Fibroblast of skin of scalp (primary cell): ENCODE measurements around the gene LACRT. TPM values are rescaled to one million over a fixed set of nuclear protein-coding genes. Genes with fewer than 3 reads are reported as not detected.
"Not testable (repeated sequence)": the region's sequence is repeated elsewhere in the genome, so short reads cannot be mapped to it uniquely, and the experiment has no call there.

Experiments used
- DNase-seq: peaks from one replicate; pipeline ENCODE4 v3.0.0-alpha.2; 2013
- polyA plus RNA-seq, 2 experiments: library from polyadenylated mRNA; unstranded; fragments of 120-200 nt; gene quantifications; one replicate each; pipeline ENCODE4 v1.2.1, GENCODE V29; 2013; ENCODE audit not compliant: insufficient read length in 2 of 2

LACRT gene
- not detected for polyA plus RNA-seq (2013, experiment 1 of 2; ENCODE audit: insufficient read length)
- not detected for polyA plus RNA-seq (2013, experiment 2 of 2; ENCODE audit: insufficient read length)

GRCh38 chr12:54634795-54635194 is at the start of gene LACRT:
Gene LACRT (minus strand): TSS chr12:54634895. CDS start chr12:54634841, 54 bp downstream.
- DNase-seq = no peak

- no peak for DNase-seq
These were observed 48.7 kb upstream of the LACRT start for GRCh38 chr12:54683398-54683797.

GRCh38 chr12:54682674-54683073 is 48.0 kb upstream of the LACRT start:
- no peak for DNase-seq

- DNase-seq = no peak
These were observed 45.7 kb upstream of the LACRT start for GRCh38 chr12:54680374-54680773.

- no peak for DNase-seq
These were observed 43.4 kb upstream of the LACRT start for GRCh38 chr12:54678131-54678530.

DNA sequence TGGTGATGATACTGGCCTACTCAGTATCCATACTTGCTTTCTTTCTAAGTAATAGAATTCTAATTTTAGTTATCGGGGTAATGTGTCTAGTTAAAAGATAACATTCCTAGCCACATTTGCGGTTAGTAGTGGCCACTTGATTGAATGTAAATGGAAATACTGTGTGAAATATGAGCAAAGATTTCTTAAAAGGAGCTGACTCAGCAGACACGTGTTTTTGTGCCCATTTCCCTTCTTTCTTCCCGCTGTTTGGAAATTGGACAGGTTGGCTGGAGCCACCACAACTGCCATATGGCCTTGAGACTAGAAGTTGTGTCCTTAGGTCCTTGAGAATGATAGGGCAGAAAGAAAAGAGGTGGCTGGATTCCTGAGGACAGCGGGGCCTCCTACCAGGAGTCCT is 33.2 kb upstream of the LACRT start:
- no peak for DNase-seq

DNA sequence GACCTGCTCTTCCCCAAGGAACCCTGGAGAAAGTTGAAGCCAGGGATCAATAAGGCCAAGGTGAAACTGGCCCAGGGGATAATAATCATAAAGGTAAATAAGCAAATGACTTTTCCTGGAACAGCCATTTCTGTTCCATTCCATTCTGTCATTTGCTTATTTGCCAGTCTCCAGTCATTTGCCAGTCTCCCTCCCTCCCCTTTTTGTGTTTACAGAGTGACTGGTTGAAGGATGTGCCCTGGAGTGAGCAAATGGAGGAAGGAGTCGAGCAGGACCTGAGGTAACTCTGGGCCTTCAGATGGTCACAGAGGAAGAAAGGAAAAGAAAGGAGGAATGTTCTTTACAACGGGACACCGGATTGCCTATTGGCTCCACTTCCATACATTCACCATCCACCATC is 31.3 kb upstream of the LACRT start:
- no peak for DNase-seq

DNA sequence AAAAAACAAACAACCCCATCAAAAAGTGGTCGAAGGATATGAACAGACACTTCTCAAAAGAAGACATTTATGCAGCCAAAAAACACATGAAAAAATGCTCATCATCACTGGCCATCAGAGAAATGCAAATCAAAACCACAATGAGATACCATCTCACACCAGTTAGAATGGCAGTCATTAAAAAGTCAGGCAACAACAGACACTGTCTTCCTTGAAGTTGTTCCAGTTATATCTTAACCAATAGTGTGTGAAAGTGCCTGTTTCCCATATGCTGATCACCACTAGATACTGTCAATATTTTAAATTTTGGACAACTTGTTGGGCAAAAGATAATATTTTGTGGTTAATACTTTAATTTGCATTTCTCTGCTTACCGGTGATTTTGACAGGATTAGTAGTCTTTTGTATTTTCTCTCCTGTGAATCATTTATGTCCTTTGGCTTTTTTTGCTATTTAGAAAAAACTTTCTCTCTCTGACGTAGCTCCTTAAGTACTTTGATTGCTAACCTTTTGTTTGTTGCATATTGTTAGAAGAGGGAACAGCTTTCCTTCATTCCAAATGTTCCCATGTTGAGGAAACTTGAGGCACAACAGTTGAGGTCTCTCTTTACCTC is 30.4 kb upstream of the LACRT start:
- DNase-seq = not testable (repeated sequence)

DNA sequence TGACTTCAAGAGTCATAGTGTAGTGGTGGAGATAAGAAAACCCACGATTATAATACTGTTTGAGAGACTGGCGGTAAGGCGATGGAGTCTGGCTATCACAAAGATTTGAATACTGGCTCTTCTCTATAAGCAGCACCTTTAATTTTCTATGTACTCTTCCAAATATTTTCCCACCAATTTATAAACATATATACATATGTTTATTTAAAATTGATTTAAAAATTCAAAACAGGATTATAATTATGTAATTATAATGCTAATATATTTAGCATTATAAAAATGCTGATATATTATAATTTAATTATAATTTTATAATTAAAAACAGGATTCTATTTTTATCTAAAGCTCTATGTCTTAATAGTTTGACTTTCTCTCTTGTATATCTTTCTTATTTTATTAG is 28.9 kb upstream of the LACRT start:
- DNase-seq = no peak

DNA sequence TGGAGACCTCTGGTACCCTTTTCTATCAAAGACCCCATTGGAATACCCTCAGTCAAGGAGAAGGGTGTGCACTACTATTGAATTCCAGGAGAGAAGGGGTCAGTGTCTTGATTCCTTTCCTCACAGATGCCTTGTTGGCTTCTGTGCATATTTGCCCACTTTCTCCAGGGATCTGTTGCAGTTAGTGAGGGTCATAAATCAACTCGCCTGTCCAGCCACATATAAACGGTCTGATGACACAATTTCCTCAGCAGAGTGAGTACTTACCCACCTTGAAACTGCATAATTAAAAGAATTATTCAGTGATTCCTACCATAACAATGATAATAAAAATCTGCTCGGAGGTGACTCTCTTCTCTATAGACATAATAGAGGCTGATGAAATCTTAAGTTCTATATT is 27.3 kb upstream of the LACRT start:
- DNase-seq = no peak

DNA sequence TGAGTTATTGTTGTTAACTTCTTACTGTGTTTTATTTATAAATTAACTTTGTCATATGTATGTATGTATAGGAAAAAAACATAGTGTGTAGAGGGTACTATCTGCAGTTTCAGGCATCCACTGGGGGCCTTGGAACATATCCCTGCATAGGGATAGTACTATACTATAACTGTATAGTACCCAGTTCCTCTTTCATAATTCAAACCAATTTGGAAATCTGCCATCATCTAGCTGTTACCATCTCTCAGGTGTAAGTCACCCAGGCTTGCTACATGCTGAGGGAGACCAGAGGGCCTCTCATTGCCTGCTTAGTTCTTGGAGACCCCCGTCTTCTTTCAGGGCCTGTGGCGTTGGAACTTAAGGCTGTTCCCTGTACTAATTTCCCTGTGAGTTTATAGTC is 26.4 kb upstream of the LACRT start:
- no peak for DNase-seq

DNA sequence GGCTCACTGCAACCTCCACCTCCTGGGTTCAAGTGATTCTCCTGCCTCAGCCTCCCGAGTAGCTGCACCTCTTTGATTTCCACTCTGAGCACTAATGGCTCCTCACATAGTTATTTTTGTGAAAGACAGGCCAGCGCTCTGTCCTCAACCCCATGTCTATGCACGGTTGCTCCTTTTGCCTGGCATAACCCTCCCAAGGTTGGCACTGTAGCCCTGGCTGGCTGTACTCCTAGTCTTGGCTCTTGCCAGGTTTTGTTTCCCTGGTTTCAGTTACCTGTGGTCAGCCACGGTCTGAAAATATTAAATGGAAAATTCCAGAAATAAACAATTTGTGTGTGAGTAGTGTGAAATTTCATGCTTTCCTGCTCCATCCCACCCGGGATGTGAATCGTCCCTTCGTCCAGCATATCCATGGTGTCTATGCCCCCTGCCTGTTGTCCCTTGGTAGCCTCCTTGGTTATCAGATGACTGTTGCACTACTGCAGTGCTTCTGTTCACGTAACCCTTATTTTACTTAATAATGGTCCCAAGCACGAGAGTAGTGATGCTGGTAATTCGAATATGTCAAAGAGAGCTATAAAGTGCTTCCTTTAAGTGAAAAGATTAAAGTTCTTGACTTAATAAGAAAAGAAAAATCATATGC is 25.7 kb upstream of the LACRT start:
- no peak for DNase-seq

DNA sequence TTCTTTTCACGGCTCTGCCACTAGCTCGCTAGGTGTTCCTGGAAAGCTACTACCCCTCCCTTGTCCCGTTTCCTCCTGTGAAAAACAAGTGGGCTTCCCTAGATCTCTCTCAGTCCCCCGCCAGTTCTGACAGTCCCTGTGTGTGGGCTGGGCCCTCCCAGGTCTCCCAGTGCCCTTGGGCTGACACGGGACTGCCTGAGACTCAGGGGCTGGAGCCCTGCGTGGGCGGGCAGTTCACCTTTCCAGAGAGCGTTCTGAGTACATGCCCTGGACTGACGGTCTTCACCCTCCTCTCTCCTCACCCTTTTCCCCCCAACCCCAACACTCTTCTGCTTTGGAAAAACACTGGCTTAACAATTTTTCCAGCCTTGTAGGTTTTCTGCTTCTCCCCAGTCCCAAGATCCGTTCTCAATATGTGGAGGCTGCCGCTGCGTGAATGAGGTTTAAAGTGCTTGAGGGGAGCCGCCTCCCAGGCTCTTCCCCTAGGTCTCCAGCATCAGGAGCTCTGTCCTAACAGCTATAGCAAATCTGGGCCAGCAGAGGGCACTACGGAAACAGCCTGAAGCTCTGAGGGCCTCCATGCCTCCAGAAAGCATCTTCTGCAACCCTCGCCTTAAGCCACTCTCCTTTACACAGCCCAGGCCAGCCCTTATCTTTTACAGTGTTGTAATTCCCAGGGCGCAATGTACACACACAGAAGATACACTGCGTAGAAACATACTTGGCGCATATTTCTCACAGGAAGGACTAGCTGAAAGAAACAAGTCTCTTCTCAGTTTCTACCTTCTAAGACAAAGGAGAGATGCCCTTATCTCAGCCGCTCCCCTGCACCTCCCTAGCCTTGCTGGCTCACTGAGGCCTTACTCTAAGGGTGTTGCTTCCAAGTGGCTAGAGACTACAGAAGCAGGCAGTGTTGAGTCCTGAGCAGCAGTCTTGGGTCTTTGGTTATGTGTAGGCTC is 23.9 kb upstream of the LACRT start:
- peak; percentile 3 for DNase-seq

- no peak for DNase-seq
These were observed 22.5 kb upstream of the LACRT start for GRCh38 chr12:54657105-54657607.

DNA sequence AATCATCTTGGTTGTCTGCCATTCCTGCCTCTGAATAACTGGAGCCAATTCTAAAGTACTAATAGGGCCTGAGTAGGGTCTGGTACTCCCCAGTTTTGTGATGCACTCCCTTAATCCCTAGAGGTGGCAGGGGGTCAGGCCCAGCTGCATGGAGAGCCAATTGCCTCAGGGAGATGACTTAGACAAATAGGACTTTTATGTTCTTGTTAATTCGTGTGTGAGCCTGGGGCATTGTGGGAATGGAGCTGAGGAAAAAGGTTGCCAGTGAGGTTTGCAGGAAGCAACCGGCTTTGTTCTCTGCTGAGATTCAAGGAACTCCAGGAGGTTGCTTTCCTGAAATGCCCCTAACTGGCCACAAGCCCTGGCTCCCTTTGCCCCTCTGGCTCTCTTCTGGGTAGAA is 20.2 kb upstream of the LACRT start:
- DNase-seq = no peak

GRCh38 chr12:54653025-54653424 is 18.3 kb upstream of the LACRT start:
- no peak for DNase-seq

DNA sequence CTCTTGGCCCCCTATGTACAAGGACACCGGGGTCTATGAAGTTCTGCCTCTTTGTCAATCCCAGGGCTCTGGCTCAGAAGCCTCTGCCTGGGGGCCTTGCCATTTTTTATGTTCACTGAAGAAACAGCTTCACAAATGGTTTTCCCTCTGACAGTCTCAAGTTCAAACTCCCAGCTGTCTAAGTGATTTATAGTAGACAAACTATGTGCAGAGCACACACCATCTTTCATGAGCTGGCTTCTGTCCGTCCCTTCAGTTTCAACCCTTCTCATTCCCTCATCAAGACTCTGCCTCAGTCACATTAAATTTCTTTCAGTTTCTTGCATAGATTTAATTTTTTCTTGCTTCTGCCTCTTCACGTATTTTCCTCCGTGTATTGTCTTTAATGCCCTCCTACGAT is 16.2 kb upstream of the LACRT start:
- no peak for DNase-seq

GRCh38 chr12:54650409-54650808 is 15.7 kb upstream of the LACRT start:
- no peak for DNase-seq

DNA sequence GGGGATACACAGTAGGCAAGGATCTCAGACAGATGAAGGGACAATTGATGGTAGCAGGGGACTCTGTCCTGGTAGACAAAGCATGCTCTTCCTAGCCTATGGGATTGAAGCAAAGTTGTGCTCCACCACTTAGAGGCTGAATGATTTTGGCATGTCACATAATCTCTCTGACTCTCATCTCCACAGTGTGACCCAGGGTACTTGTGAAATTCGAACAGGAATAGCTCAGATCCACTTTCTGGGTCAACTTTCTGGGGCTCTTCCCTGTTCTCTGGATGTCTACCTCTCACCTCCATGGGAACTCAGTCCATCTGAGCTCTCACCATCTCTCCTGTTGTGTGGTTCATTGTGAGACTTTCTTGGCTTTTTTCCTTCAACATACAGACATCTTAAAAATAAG is 15.1 kb upstream of the LACRT start:
- no peak for DNase-seq

- no peak for DNase-seq
These were observed 13.6 kb upstream of the LACRT start, which contains the start of gene DCD for GRCh38 chr12:54648265-54648664. Gene DCD (minus strand): TSS chr12:54648365. CDS start chr12:54648303, 62 bp downstream.

GRCh38 chr12:54641554-54641953 is 6.9 kb upstream of the LACRT start:
- no peak for DNase-seq

GRCh38 chr12:54641089-54641488 is 6.4 kb upstream of the LACRT start:
- DNase-seq = no peak

DNA sequence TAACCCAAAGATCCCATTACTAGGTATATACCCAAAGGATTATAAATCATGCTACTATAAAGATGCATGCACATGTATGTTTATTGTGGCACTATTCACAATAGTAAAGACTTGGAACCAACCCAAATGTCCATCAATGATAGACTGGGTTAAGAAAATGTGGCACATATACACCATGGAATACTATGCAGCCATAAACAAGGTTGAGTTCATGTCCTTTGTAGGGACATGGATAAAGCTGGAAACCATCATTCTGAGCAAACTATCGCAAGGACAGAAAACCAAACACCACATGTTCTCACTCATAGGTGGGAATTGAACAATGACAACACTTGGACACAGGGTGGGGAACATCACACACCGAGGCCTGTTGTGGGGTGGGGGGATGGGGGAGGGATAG is 4.4 kb upstream of the LACRT start:
- DNase-seq = not testable (repeated sequence)
